ENCODE results near the gene AHNAK2.
"Not testable (repeated sequence)": the region's sequence is repeated elsewhere in the genome, so short reads cannot be mapped to it uniquely, and the experiment has no call there.

Gene AHNAK2

DNA sequence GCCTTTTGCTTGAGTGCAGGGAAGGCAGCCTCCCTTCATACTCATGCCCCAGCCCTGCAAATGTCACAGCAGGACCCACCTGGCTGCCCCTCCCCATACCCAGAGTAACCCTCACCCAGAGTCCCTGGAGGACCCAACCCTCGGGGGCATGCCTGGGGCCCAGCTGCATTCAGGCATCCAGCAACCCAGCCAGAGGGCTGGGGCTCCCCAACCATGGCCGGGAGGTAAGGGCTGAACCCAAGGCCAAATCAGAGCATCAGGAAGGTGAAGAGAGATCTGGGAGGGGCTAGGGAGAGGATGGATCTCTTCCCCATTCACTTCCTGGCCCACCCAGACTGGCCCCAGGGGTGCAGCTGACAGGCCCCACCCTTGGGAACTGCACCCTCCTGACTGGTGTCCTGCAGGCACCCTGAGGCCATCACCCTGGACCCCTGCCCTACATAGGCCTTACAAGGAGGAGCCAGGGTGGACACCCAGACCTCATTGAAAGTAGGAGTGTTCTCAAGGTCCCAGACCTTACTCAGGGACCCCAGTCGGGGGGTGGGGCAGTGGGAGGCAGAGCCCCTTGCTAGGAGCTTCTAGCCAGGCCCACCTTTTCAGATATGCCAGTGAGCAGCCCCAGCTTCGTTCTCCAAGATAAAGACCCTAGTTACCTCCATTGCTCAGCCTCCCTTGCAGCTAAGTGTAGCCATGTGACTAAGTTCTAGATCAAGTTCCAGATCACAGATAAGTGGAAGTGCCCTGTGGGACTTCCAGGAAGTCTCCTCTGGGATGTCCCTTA, 54.3 kb downstream of the AHNAK2 start:
- Histone ChIP-seq H3K4me3 (ENCODE audit: low read depth, low read length) (no peak overlapping the region), H3K9me3 (ENCODE audit: control insufficient read depth, insufficient read depth, low read depth, low read length) (no peaks in the 10 kb centered on the region), H3K27ac (ENCODE audit: extremely low read depth, low read depth, low read length) (no peak overlapping the region), H3K36me3 (ENCODE audit: control insufficient read depth in 2 of 2, insufficient read depth in 1 of 2, low read length in 2 of 2) (no peaks in the 10 kb centered on the region), H3K4me1 (ENCODE audit: control insufficient read depth, insufficient read depth, low read length) (no peaks in the 10 kb centered on the region)
- POLR2A ChIA-PET = no interaction called here
- TF ChIP-seq TRIM28 (IDR thresholded peaks at IDR 0.05; ENCODE audit: borderline replicate concordance, low read length) (peak; percentile 76; the same call in 1 of the 2 replicates), ZBTB17 (tag by site-specific recombination; IDR thresholded peaks at IDR 0.05) (no peak), ZNF76 (tag by site-specific recombination; IDR thresholded peaks at IDR 0.05; ENCODE audit: borderline replicate concordance, low read depth) (no peak)
- CTCF ChIA-PET = interaction anchor here (0.7 to 1.3 kb wide), 2 partner anchors 16 to 122 kb away, joined by 3 to 4 read pairs; no protein-coding TSS in a partner anchor

DNA sequence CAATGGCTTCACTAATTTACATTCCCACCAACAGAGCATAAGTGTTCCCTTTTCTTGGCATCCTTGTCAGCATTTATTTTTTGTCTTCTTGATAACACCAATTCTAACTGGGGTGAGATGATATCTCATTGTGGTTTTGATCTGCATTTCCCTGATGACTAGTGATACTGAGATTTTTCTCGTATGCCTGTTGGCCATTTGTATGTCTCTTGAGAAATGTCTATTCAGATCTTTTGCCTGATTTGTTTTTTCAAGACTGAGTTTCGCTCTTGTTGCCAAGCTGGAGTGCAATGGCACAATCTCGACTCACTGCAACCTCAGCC, 58.2 kb downstream of the AHNAK2 start:
- Histone ChIP-seq H3K9me3 (ENCODE audit: control insufficient read depth, insufficient read depth, low read depth, low read length) (no peaks in the 10 kb centered on the region), H3K36me3 (ENCODE audit: control insufficient read depth in 2 of 2, insufficient read depth in 1 of 2, low read length in 2 of 2) (no peaks in the 10 kb centered on the region), H3K27ac (ENCODE audit: extremely low read depth, low read depth, low read length) (no peak overlapping the region), H3K4me3 (ENCODE audit: low read depth, low read length) (no peak overlapping the region), H3K4me1 (ENCODE audit: control insufficient read depth, insufficient read depth, low read length) (no peaks in the 10 kb centered on the region)
- TF ChIP-seq HOXD13 (CRISPR knock-in tag; IDR thresholded peaks at IDR 0.05; ENCODE audit: borderline replicate concordance) (no peak), KLF10 (tag by site-specific recombination; IDR thresholded peaks at IDR 0.05) (no peak), ZSCAN23 (tag by site-specific recombination; IDR thresholded peaks at IDR 0.05) (no peak)
- CTCF ChIA-PET = interaction anchor here (0.7 kb wide), 1 partner anchor 56 kb away, joined by 3 read pairs; no protein-coding TSS in a partner anchor
- POLR2A ChIA-PET = no interaction called here

DNA sequence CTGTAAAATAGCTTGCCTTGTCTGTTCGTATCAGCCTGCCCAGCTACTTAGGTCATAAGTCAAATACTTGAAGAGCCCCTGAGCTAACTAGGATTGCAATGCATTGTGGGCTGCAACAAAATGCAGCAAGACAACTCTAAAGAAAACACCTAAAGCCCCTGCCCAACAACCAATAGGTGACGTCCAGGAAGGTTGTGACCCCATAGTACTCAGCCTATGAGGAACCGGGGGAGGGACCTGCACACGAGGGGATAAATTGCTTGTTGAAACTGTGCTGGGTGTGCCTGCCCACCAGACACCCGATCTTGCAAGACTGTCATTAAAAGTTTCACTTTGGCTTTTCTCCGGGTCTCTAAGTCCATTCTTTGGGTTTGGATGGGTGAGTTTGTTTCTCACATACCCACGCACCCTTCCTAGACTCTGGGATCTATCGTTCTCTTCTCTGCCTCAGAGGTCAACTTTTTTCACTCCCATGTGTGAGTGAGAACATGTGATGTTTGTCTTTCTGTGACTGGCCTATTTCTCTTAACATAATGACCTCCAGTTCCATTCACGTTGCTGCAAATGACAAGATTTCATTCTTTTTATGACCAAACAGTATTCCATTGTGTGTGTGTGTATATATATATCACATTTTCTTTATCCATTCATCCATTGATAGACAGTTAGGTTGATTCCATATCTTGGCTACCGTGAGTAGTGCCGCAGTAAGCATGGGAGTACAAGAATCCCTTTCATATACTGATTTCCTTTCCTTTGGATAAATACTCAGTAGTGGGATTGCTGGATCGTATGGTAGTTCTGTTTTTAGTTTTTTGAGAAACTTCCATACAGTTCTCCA, 58.8 kb downstream of the AHNAK2 start:
- H3K4me1 ChIP-seq (ENCODE audit: control insufficient read depth, insufficient read depth, low read length); H3K36me3 ChIP-seq (ENCODE audit: control insufficient read depth in 2 of 2, insufficient read depth in 1 of 2, low read length in 2 of 2); H3K27ac ChIP-seq (ENCODE audit: extremely low read depth, low read depth, low read length); H3K4me3 ChIP-seq (ENCODE audit: low read depth, low read length); POLR2A ChIA-PET; H3K9me3 ChIP-seq (ENCODE audit: control insufficient read depth, insufficient read depth, low read depth, low read length): not testable (repeated sequence)
- CTCF ChIA-PET = interaction anchor here (1.5 kb wide), 1 partner anchor 23 kb away, joined by 4 read pairs; no protein-coding TSS in a partner anchor
- TF ChIP-seq SETDB1 (IDR thresholded peaks at IDR 0.05; ENCODE audit: insufficient read length, low read length) = peak; percentile 58

DNA sequence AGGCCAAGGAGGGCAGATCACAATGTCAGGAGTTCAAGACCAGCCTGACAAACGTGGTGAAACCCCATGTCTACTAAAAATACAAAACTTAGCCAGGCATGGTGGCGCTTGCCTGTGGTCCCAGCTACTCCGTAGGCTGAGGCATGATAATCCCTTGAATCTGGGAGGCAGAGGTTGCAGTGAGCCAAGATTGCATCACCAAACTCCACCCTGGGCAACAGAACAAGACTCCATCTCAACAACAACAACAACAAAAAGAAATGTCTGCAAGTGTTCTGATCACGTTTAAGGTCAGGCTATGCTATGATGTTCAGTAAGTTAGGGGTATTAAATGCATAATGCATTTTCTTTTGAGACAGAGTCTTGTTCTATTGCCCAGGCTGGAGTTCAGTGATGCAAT, 60.2 kb downstream of the AHNAK2 start:
- H3K4me3 ChIP-seq (ENCODE audit: low read depth, low read length) = no peak overlapping the region
- POLR2A ChIA-PET = interaction anchor here (0.6 kb wide), 1 partner anchor 67 kb away, joined by 6 read pairs; no protein-coding TSS in a partner anchor
- CTCF ChIA-PET = interaction anchor here (1.5 kb wide), 1 partner anchor 21 kb away, joined by 4 read pairs; no protein-coding TSS in a partner anchor
- no peaks in the 10 kb centered on the region for H3K4me1 ChIP-seq (ENCODE audit: control insufficient read depth, insufficient read depth, low read length)
- H3K9me3 ChIP-seq (ENCODE audit: control insufficient read depth, insufficient read depth, low read depth, low read length) = no peaks in the 10 kb centered on the region
- no peak overlapping the region for H3K27ac ChIP-seq (ENCODE audit: extremely low read depth, low read depth, low read length)
- no peaks in the 10 kb centered on the region for H3K36me3 ChIP-seq (ENCODE audit: control insufficient read depth in 2 of 2, insufficient read depth in 1 of 2, low read length in 2 of 2)
- TF ChIP-seq, protein P1, sequence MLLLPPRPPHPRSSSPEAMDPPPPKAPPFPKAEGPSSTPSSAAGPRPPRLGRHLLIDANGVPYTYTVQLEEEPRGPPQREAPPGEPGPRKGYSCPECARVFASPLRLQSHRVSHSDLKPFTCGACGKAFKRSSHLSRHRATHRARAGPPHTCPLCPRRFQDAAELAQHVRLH (tag by site-specific recombination; IDR thresholded peaks at IDR 0.05) = no peak
- TF ChIP-seq ZNF600 (tag by site-specific recombination; IDR thresholded peaks at IDR 0.05) = no peak
- no peak for TF ChIP-seq ZNF221 (tag by site-specific recombination; IDR thresholded peaks at IDR 0.05; ENCODE audit: borderline replicate concordance)

DNA sequence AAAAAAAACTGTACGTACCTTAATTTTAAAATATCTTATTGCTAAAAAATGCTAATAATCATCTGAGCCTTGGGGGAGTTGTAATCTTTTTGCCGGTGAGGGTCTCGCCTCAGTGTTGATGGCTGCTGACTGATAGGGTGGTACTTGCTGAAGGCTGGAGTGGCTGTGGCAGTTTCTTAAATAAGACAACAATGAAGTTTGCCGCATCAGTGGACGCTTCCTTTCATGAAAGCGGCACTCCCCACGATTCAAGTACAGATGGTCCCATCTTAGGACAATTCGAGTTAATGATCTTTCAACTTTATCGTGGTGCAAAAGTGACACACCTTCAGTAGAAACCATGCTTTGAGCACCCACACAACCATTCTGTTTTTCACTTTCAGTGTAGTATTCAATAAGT, 61.1 kb downstream of the AHNAK2 start:
- CTCF ChIA-PET = no interaction called here
- H3K27ac ChIP-seq (ENCODE audit: extremely low read depth, low read depth, low read length) = no peak overlapping the region
- H3K36me3 ChIP-seq (ENCODE audit: control insufficient read depth in 2 of 2, insufficient read depth in 1 of 2, low read length in 2 of 2) = no peaks in the 10 kb centered on the region
- no peaks in the 10 kb centered on the region for H3K9me3 ChIP-seq (ENCODE audit: control insufficient read depth, insufficient read depth, low read depth, low read length)
- no peak for TF ChIP-seq ZNF350 (tag by site-specific recombination; IDR thresholded peaks at IDR 0.05)
- no peak overlapping the region for H3K4me3 ChIP-seq (ENCODE audit: low read depth, low read length)
- H3K4me1 ChIP-seq (ENCODE audit: control insufficient read depth, insufficient read depth, low read length) = no peaks in the 10 kb centered on the region
- POLR2A ChIA-PET = no interaction called here

All from HEK293 (cell line).